ENCODE results near the gene CECR2. TPM values are rescaled to one million over a fixed set of nuclear protein-coding genes. Genes with fewer than 3 reads are reported as not detected.
"Not testable (repeated sequence)": the region's sequence is repeated elsewhere in the genome, so short reads cannot be mapped to it uniquely, and the experiment has no call there.

CECR2 gene
- total RNA-seq, 1 donor from 2014 or later: not detected

DNA sequence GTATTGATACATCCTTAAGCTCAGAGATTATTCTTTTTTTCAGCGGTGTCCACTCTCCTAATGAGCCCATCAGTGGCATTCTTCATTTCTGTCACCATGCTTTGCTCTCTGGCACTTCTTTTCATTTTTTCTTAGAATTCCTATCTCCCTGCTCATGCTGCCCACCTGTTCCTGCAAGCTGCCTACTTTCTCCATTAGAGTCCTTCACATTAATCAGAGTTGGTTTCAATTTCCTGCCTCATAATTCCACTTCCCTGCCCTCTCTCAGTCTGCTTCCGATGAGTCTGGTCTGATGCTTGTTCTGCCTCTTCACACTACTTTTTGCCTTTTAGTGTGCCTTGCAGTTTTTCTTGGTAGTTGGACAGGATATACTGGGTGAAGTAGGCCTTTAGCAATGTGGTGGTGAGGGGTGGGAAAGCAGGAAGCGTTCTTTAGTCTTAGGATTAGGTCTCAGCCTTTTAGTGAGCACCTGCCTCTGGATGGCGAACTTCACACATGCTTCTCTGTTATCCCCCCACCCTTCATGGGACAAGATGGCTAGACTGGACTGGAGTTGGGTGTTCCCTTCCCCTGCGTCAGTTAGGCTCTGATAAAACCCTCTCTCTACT, 53.6 kb downstream of the CECR2 start:
- no peak overlapping the region for H3K4me3 ChIP-seq (ENCODE audit: low read depth, low read length)
- H3K36me3 ChIP-seq (ENCODE audit: control insufficient read depth, insufficient read depth, low read length): no peaks in the 10 kb centered on the region
- no peak for FAIRE-seq
- no peak for DNase-seq (ENCODE audit: low read depth)
- TF ChIP-seq, protein P1, sequence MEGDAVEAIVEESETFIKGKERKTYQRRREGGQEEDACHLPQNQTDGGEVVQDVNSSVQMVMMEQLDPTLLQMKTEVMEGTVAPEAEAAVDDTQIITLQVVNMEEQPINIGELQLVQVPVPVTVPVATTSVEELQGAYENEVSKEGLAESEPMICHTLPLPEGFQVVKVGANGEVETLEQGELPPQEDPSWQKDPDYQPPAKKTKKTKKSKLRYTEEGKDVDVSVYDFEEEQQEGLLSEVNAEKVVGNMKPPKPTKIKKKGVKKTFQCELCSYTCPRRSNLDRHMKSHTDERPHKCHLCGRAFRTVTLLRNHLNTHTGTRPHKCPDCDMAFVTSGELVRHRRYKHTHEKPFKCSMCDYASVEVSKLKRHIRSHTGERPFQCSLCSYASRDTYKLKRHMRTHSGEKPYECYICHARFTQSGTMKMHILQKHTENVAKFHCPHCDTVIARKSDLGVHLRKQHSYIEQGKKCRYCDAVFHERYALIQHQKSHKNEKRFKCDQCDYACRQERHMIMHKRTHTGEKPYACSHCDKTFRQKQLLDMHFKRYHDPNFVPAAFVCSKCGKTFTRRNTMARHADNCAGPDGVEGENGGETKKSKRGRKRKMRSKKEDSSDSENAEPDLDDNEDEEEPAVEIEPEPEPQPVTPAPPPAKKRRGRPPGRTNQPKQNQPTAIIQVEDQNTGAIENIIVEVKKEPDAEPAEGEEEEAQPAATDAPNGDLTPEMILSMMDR (IDR thresholded peaks at IDR 0.05; ENCODE audit: insufficient read depth, low read length, severe bottlenecking): no peak
- H3K27me3 ChIP-seq (ENCODE audit: control insufficient read depth, insufficient read depth, low read length): no peaks in the 10 kb centered on the region

DNA sequence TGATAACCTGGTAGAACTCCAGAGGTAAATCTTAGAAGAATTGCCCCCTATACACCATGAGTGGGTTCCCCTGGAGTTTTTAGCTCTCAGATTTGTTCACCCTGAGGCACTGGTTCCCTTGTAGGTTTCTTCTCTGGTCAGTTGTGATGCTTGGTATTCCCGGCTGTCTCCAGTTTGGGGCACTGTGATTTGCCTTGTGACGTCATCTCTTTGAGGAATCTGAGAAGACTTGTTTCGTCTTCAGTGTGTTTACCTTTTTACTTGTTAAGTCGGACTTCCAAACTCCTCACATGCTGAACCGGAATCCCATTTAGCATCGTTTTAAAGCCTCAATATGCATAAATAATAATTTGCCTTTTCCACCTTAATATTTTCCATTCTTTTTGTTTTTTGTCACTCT, 54.4 kb downstream of the CECR2 start:
- Histone ChIP-seq H3K36me3 (ENCODE audit: control insufficient read depth, insufficient read depth, low read length) (no peaks in the 10 kb centered on the region), H3K27me3 (ENCODE audit: control insufficient read depth, insufficient read depth, low read length) (no peaks in the 10 kb centered on the region), H3K4me3 (ENCODE audit: low read depth, low read length) (no peak overlapping the region)
- DNase-seq (ENCODE audit: low read depth) (no peak), FAIRE-seq (peak; percentile 32)
- TF ChIP-seq, protein P1 (IDR thresholded peaks at IDR 0.05; ENCODE audit: insufficient read depth, low read length, severe bottlenecking): no peak

DNA sequence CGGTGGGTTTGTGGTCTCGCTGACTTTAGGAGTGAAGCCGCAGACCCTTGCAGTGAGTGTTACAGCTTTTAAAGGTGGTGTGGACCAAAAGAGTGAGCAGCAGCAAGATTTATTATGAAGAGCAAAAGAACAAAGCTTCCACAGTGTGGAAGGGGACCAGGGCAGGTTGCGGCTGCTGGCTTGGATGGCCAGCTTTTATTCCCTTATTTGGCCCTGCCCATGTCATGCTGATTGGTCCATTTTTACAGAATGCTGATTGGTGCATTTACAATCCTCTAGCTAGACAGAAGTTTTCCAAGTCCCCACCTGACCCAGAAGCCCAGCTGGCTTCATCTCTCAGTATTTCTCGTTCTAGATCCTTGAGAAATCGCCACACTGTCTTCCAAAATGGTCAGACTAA, 58.3 kb downstream of the CECR2 start:
- FAIRE-seq; H3K4me3 ChIP-seq (ENCODE audit: low read depth, low read length); H3K27me3 ChIP-seq (ENCODE audit: control insufficient read depth, insufficient read depth, low read length); H3K36me3 ChIP-seq (ENCODE audit: control insufficient read depth, insufficient read depth, low read length); DNase-seq (ENCODE audit: low read depth): not testable (repeated sequence)

DNA sequence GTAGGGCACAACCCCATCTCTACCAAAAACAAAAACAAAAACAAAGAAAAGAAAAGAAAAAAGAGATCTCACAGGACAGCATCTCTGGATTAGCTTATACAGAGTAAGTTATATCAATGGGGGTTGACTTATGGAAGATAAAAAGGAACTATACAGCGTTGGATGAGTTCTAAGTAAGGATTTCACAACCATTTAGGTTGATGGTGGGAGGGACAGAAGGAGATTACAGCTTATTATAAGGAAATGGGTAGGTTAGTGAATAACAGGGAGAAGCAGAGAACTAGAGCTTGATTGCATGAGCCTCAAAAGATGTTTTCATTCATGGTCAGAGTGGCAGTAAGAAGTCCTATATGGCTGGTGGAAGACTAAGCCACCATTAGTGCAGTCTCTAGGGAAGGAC, 60.3 kb downstream of the CECR2 start:
- H3K27me3 ChIP-seq (ENCODE audit: control insufficient read depth, insufficient read depth, low read length): no peaks in the 10 kb centered on the region
- H3K4me3 ChIP-seq (ENCODE audit: low read depth, low read length): no peak overlapping the region
- no peak for DNase-seq (ENCODE audit: low read depth)
- FAIRE-seq: no peak
- H3K36me3 ChIP-seq (ENCODE audit: control insufficient read depth, insufficient read depth, low read length): no peaks in the 10 kb centered on the region
- TF ChIP-seq, protein P1 (IDR thresholded peaks at IDR 0.05; ENCODE audit: insufficient read depth, low read length, severe bottlenecking): no peak

DNA sequence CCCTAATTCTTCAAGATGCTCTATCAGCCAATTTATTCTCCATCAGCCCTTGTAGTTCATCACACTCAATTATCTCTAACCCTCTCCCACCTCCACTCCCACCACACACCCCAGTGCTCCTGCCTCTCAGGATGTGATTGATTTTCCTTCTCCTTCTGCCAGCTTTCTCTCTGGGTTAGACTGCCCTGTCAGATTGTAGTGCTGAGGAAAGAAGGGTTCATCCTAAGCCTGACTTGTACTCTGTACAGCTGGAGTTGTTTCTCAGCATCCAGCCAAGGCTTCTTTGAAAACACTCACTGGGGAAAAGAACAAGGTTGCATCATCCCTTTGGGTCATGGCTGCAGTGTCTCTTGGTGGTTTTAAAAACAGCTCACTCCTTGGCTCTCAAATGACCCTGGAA, 61.2 kb downstream of the CECR2 start:
- Histone ChIP-seq H3K4me3 (ENCODE audit: low read depth, low read length) (no peak overlapping the region), H3K36me3 (ENCODE audit: control insufficient read depth, insufficient read depth, low read length) (no peaks in the 10 kb centered on the region), H3K27me3 (ENCODE audit: control insufficient read depth, insufficient read depth, low read length) (no peaks in the 10 kb centered on the region)
- FAIRE-seq (no peak), DNase-seq (ENCODE audit: low read depth) (no peak)
- TF ChIP-seq, protein P1 (IDR thresholded peaks at IDR 0.05; ENCODE audit: insufficient read depth, low read length, severe bottlenecking): no peak

DNA sequence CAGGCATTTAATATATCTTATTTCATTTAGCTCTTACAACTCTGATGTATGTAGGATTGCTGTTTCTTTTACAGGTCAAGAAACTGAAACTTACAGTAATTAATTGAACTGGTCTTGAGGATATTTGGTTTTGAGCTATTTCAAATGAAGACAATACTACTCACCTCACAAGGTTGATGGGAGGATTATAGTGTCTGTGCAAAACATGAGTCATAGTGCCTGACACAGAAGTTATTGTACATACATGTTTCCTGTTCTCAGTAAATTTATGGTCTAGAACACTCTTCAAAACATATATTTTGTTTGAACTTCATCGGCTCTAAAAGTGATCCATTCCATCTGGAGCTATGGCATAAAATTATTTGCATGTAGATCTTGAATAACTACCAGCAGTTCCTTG, 61.9 kb downstream of the CECR2 start:
- no peak for FAIRE-seq
- TF ChIP-seq, protein P1 (IDR thresholded peaks at IDR 0.05; ENCODE audit: insufficient read depth, low read length, severe bottlenecking): no peak
- Histone ChIP-seq H3K36me3 (ENCODE audit: control insufficient read depth, insufficient read depth, low read length) (no peaks in the 10 kb centered on the region), H3K4me3 (ENCODE audit: low read depth, low read length) (no peak overlapping the region), H3K27me3 (ENCODE audit: control insufficient read depth, insufficient read depth, low read length) (no peaks in the 10 kb centered on the region)
- peak; percentile 44 for DNase-seq (ENCODE audit: low read depth)
